ENCODE data around the gene FAH. TPM values are rescaled to one million over a fixed set of nuclear protein-coding genes. Genes with fewer than 3 reads are reported as not detected.

FAH gene
- 10 to 100 TPM; 11.1 to 15.0 (median 14.0) TPM for total RNA-seq

GRCh38 chr15:80152896-80153876 lies at the start of gene FAH:
Gene FAH, plus strand, starts transcription at chr15:80152999. Its CDS starts 56 bp downstream, at chr15:80153055.
- no peak for DNase-seq (ENCODE audit: extremely low spot score)
- H3K27ac ChIP-seq (replicated peaks in 1 of 4): peak within 1 kb of the TSS; percentile 84 to 86 (median 85)
- H3K9me3 ChIP-seq: no peaks in the 10 kb centered on the region
- peaks cover 0 to 5% (median 2%) of the 10 kb centered on the region in 4 donors for H3K36me3 ChIP-seq
- peak within 1 kb of the TSS; percentile 64 to 89 (median 79) for H3K4me3 ChIP-seq
- no peak for TF ChIP-seq CTCF (IDR thresholded peaks at IDR 0.05)
- TF ChIP-seq POLR2A (IDR thresholded peaks at IDR 0.05; ENCODE audit: low read depth): peak; percentile 15
- TF ChIP-seq EP300 (IDR thresholded peaks at IDR 0.05): no peak
- peak in 1 of 2 donors; percentile 51 for TF ChIP-seq POLR2AphosphoS5 (IDR thresholded peaks at IDR 0.05)
- H3K27me3 ChIP-seq: no peaks in the 10 kb centered on the region
- H3K4me1 ChIP-seq: peaks cover 10 to 34% (median 20%) of the 10 kb centered on the region in 4 donors
- WGBS: under 1% methylated on average over 37 of the region's 45 CpGs
- intact Hi-C loops (cut with DNase I): loop anchor here (2.0 kb wide), 2 partner anchors 94 to 228 kb away; partner anchors contain the start of gene ZFAND6

DNA sequence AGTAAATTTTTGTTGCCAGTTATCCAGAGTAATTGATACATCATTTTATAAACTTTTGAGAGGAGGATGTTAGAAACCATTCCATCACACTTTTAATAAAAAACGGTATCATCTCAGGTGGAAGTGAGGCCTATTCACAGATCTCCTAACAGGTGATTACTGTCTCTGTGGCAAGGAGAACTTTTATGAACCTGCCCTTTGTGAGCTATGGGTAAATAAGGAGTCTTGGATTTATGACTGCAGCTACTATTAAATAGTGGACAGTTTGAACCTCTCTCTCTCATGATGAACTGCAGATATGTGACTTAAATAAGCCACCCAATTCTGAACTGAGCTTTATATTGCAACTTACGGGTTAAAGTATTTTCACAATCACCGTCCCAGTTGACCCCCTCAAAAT lies 47.6 kb upstream of the FAH start:
- TF ChIP-seq EP300 (IDR thresholded peaks at IDR 0.05): no peak
- no peak for TF ChIP-seq POLR2A (IDR thresholded peaks at IDR 0.05; ENCODE audit: low read depth)
- no peak for TF ChIP-seq CTCF (IDR thresholded peaks at IDR 0.05)
- no peak for TF ChIP-seq POLR2AphosphoS5 (IDR thresholded peaks at IDR 0.05)
- intact Hi-C loops (cut with DNase I): no loop called here
- Histone ChIP-seq H3K27me3 (no peaks in the 10 kb centered on the region), H3K4me3 (no peak overlapping the region), H3K9me3 (no peaks in the 10 kb centered on the region), H3K4me1 (peaks cover 3 to 20% (median 12%) of the 10 kb centered on the region in 4 donors), H3K27ac (replicated peaks in 1 of 4) (no peak overlapping the region), H3K36me3 (peaks cover 0 to 5% (median 0%) of the 10 kb centered on the region in 4 donors)
- no peak for DNase-seq (ENCODE audit: extremely low spot score)
- 87% methylated on average over 3 of the region's 3 CpGs for WGBS

- H3K4me3 ChIP-seq: no peak overlapping the region
- peaks cover 0 to 5% (median 0%) of the 10 kb centered on the region in 4 donors for H3K36me3 ChIP-seq
- H3K9me3 ChIP-seq: no peaks in the 10 kb centered on the region
- H3K4me1 ChIP-seq: peaks cover 3 to 20% (median 12%) of the 10 kb centered on the region in 4 donors
- TF ChIP-seq EP300 (IDR thresholded peaks at IDR 0.05) (no peak), POLR2AphosphoS5 (IDR thresholded peaks at IDR 0.05) (no peak), CTCF (IDR thresholded peaks at IDR 0.05) (no peak), POLR2A (IDR thresholded peaks at IDR 0.05; ENCODE audit: low read depth) (no peak)
- 79% methylated on average over 1 of the region's 1 CpG for WGBS
- intact Hi-C loops (cut with DNase I): no loop called here
- H3K27me3 ChIP-seq: no peaks in the 10 kb centered on the region
- no peak overlapping the region for H3K27ac ChIP-seq (replicated peaks in 1 of 4)
- DNase-seq (ENCODE audit: extremely low spot score): no peak
Observed at GRCh38 chr15:80105595-80105994, 47.2 kb upstream of the FAH start.

- intact Hi-C loops (cut with DNase I): no loop called here
Observed at GRCh38 chr15:80106051-80106450, 46.7 kb upstream of the FAH start.

More at GRCh38 chr15:80106051-80106450, 46.7 kb upstream of the FAH start:
- no peak for TF ChIP-seq CTCF (IDR thresholded peaks at IDR 0.05)
- TF ChIP-seq POLR2AphosphoS5 (IDR thresholded peaks at IDR 0.05): no peak
- TF ChIP-seq POLR2A (IDR thresholded peaks at IDR 0.05; ENCODE audit: low read depth): no peak
- no peak for TF ChIP-seq EP300 (IDR thresholded peaks at IDR 0.05)
- no peak overlapping the region for H3K27ac ChIP-seq (replicated peaks in 1 of 4)
- no peaks in the 10 kb centered on the region for H3K27me3 ChIP-seq
- no peak overlapping the region for H3K4me3 ChIP-seq
- no peaks in the 10 kb centered on the region for H3K9me3 ChIP-seq
- peaks cover 0 to 5% (median 0%) of the 10 kb centered on the region in 4 donors for H3K36me3 ChIP-seq
- 94% methylated on average over 4 of the region's 4 CpGs for WGBS
- peaks cover 3 to 20% (median 12%) of the 10 kb centered on the region in 4 donors for H3K4me1 ChIP-seq
- no peak for DNase-seq (ENCODE audit: extremely low spot score)
